Endothelial cell of umbilical vein (primary cell): ENCODE measurements around the gene FKBP6. TPM values are rescaled to one million over a fixed set of nuclear protein-coding genes. Genes with fewer than 3 reads are reported as not detected.

Experiments used
- BruUV-seq: library from RNA; stranded (reverse); fragments of 400-500 nt; replicated peaks from 2 replicates; lab custom pipeline; 2021; lab: Mats Ljungman, UMichigan
- CTCF ChIA-PET: fragments of 300-600, 350-600 bp; sonication (Branson Sonifier 250); formaldehyde crosslinking; loops from one replicate; lab custom pipeline; 2021; ENCODE audit warnings: antibody characterized with exemption, inconsistent platforms; lab: Charles Lee
- POLR2A ChIA-PET: fragments of 300-600, 350-600 bp; sonication (Branson Sonifier 250); formaldehyde crosslinking; loops from one replicate; lab custom pipeline; 2021; ENCODE audit warnings: antibody characterized with exemption, inconsistent platforms; lab: Charles Lee
- DNase-seq: peaks from one replicate; pipeline ENCODE4 v3.0.0-alpha.2; 2011; ENCODE audit warnings: low read depth, low spot score
- FAIRE-seq: peaks from 2 replicates; lab custom pipeline; 2011; peaks lifted over from hg19 to GRCh38; lab: Jason Lieb, UNC
- H2AFZ ChIP-seq: 2 replicates; pipeline ENCODE4 v1.6.0; 2012; ENCODE audit warnings: low read depth, low read length, control low read depth, inconsistent platforms
- H3K27ac ChIP-seq: 2 replicates; pipeline ENCODE4 v1.5.1; 2011; ENCODE audit warnings: low read depth, mild to moderate bottlenecking, control low read depth, low read length, moderate library complexity; ENCODE audit not compliant: insufficient read depth
- H3K27me3 ChIP-seq, 2 experiments: 2 replicates each; pipeline versions ENCODE4 v1.6.0 to v1.6.1; 2011; ENCODE audit warnings: low read length in 2 of 2, mixed read lengths in 1 of 2; ENCODE audit not compliant: control insufficient read depth in 2 of 2, insufficient read depth in 2 of 2
- H3K36me3 ChIP-seq, 2 experiments: 2 replicates in 1 of 2; 3 replicates in 1 of 2; pipeline ENCODE4 v1.5.1; 2011; ENCODE audit warnings: low read length in 2 of 2, mild to moderate bottlenecking in 1 of 2, moderate library complexity in 1 of 2; ENCODE audit not compliant: control insufficient read depth in 2 of 2, insufficient read depth in 2 of 2; ENCODE audit errors: extremely low read depth in 1 of 2
- H3K4me1 ChIP-seq: 3 replicates; pipeline ENCODE4 v1.5.1; 2011; ENCODE audit warnings: mild to moderate bottlenecking, low read length; ENCODE audit not compliant: control insufficient read depth, insufficient read depth; ENCODE audit errors: extremely low read depth
- H3K4me2 ChIP-seq: 2 replicates; pipeline ENCODE4 v1.6.1; 2011; ENCODE audit warnings: low read length, control low read depth, mixed read lengths; ENCODE audit not compliant: insufficient read depth
- H3K4me3 ChIP-seq, 3 experiments: fragments of 200-600 bp in 1 of 3; sonication (generic), shearing (Covaris generic) in 1 of 3; replicated peaks in 1 of 3; 2 replicates each; pipeline ENCODE4 v1.5.1; 2011 to 2016; ENCODE audit warnings: control low read depth in 3 of 3, low read length in 3 of 3, mild to moderate bottlenecking in 2 of 3, inconsistent platforms in 1 of 3, low read depth in 1 of 3, moderate library complexity in 1 of 3; ENCODE audit not compliant: insufficient read depth in 1 of 3
- H3K79me2 ChIP-seq: 2 replicates; pipeline ENCODE4 v1.6.0; 2012; ENCODE audit warnings: low read length, inconsistent platforms; ENCODE audit not compliant: control insufficient read depth, insufficient read depth
- H3K9ac ChIP-seq: replicated peaks from 2 replicates; pipeline ENCODE3; 2011; ENCODE audit warnings: low read length, control low read depth; ENCODE audit not compliant: insufficient read depth; ENCODE audit errors: extremely low read depth
- H3K9me1 ChIP-seq: replicated peaks from 3 replicates; pipeline ENCODE4 v1.6.0; 2011; ENCODE audit warnings: mild to moderate bottlenecking, low read length; ENCODE audit not compliant: control insufficient read depth, insufficient read depth; ENCODE audit errors: extremely low read depth
- H3K9me3 ChIP-seq: replicated peaks from 2 replicates; pipeline ENCODE4 v1.5.1; 2012; ENCODE audit warnings: low read length, inconsistent platforms; ENCODE audit not compliant: control insufficient read depth, insufficient read depth
- H4K20me1 ChIP-seq: replicated peaks from 2 replicates; pipeline ENCODE3; 2011; ENCODE audit warnings: mild to moderate bottlenecking, low read length; ENCODE audit not compliant: control insufficient read depth, insufficient read depth; ENCODE audit errors: extremely low read depth
- CTCF ChIP-seq, 2 donors: IDR thresholded peaks; 1 replicate in 1 of 2; 2 replicates in 1 of 2; pipeline ENCODE4 v1.5.1; 2011; ENCODE audit warnings: low read length in 2 of 2, mild to moderate bottlenecking in 2 of 2, moderate library complexity in 2 of 2, control low read depth in 1 of 2, inconsistent platforms in 1 of 2, low read depth in 1 of 2; ENCODE audit not compliant: insufficient read depth in 1 of 2; ENCODE audit errors: extremely low read depth in 1 of 2
- EZH2 ChIP-seq: IDR thresholded peaks from 2 replicates; pipeline ENCODE4 v1.6.1; 2012; ENCODE audit warnings: borderline replicate concordance, low read depth, mild to moderate bottlenecking, moderate library complexity, low read length, inconsistent platforms; ENCODE audit not compliant: severe bottlenecking
- FOS ChIP-seq: IDR thresholded peaks from 2 replicates; pipeline ENCODE4 v1.6.1; 2011; ENCODE audit warnings: mild to moderate bottlenecking, low read length, moderate library complexity, borderline replicate concordance; ENCODE audit not compliant: insufficient read depth
- GATA2 ChIP-seq: IDR thresholded peaks from 2 replicates; pipeline ENCODE4 v1.7.0; 2011; ENCODE audit warnings: low read depth, mild to moderate bottlenecking, moderate library complexity, mixed read lengths, low read length; ENCODE audit not compliant: insufficient read length, insufficient read depth
- JUN ChIP-seq: IDR thresholded peaks from 2 replicates; pipeline ENCODE4 v1.6.1; 2011; ENCODE audit warnings: borderline replicate concordance, low read depth; ENCODE audit not compliant: insufficient read length, insufficient read depth
- MAX ChIP-seq: IDR thresholded peaks from 2 replicates; pipeline ENCODE4 v1.6.1; 2011; ENCODE audit not compliant: insufficient read depth, insufficient read length
- MYC ChIP-seq: IDR thresholded peaks from one replicate; pipeline ENCODE4 v1.6.1; 2011; ENCODE audit warnings: mild to moderate bottlenecking, low read depth, low read length
- POLR2A ChIP-seq: IDR thresholded peaks from 2 replicates; pipeline ENCODE4 v1.6.1; 2012; ENCODE audit warnings: low read depth, mild to moderate bottlenecking, control low read depth, low read length
- POLR2AphosphoS5 ChIP-seq: IDR thresholded peaks from 2 replicates; pipeline ENCODE4 v1.6.1; 2012; ENCODE audit warnings: low read depth, mild to moderate bottlenecking, control low read depth, low read length, moderate library complexity; ENCODE audit not compliant: insufficient read depth
- dilution Hi-C: fragments of 300-500 bp; cut with MboI; formaldehyde crosslinking; loops from one replicate; pipeline ENCODE4 v1.15.0; 2019; ENCODE audit warnings: low sequenced_read_pairs; ENCODE audit not compliant: extremely low pct_ligation_motif_present
- intact Hi-C: fragments of 100-400 bp; cut with micrococcal nuclease; formaldehyde crosslinking; loops from one replicate; pipeline ENCODE4 v1.10.0; 2022
- polyA plus RNA-seq, 4 experiments: library from polyadenylated mRNA; depleted of rRNA in 3 of 4; stranded (reverse) in 3 of 4; unstranded in 1 of 4; fragments of >200 nt; gene quantifications; 2 replicates each; pipeline versions ENCODE4 v1.2.1 to v1.2.3, GENCODE V29; 2011 to 2012; ENCODE audit warnings: missing spikeins in 1 of 4
- total RNA-seq: library from RNA; stranded (reverse); gene quantifications from 2 replicates; pipeline ENCODE4 v1.2.3, GENCODE V29; 2021

Gene FKBP6
- total and polyA plus RNA-seq, 2 donors (not counting 3 experiments of a cell fraction or from before 2014, with no cell fraction given) = 0.04 TPM; not detected in 1

GRCh38 chr7:73338321-73338720 is 10.4 kb downstream of the FKBP6 start:
- Histone ChIP-seq H3K27ac (no peak overlapping the region), H4K20me1 (no peaks in the 10 kb centered on the region), H3K79me2 (no peaks in the 10 kb centered on the region), H3K9ac (no peak overlapping the region), H3K4me3 (no peak overlapping the region), H2AFZ (no peak overlapping the region), H3K9me3 (no peaks in the 10 kb centered on the region), H3K4me2 (no peak overlapping the region), H3K9me1 (no peaks in the 10 kb centered on the region), H3K27me3 (peaks cover 12 to 13% of the 10 kb centered on the region in 2 experiments), H3K36me3 (no peaks in the 10 kb centered on the region), H3K4me1 (no peaks in the 10 kb centered on the region)
- dilution Hi-C loops = no loop called here
- ChIA-PET POLR2A (no interaction called here), CTCF (no interaction called here)
- TF ChIP-seq MYC (no peak), POLR2A (no peak), FOS (no peak), JUN (no peak), POLR2AphosphoS5 (no peak), GATA2 (no peak), EZH2 (no peak), CTCF (IDR thresholded peaks at IDR 0.05; ENCODE audit: extremely low read depth in 1 of 2, insufficient read depth in 1 of 2, low read depth in 1 of 2, low read length in 2 of 2) (no peak), MAX (no peak)
- FAIRE-seq (no peak), DNase-seq (no peak)
- intact Hi-C loops = no loop called here
- no TSS peak for BruUV-seq
